GM12878 (cell line): ENCODE measurements around the gene RCOR1. TPM values are rescaled to one million over a fixed set of nuclear protein-coding genes. Genes with fewer than 3 reads are reported as not detected.

Source experiments
- CHD1 ChIP-seq: IDR thresholded peaks from 2 replicates; pipeline ENCODE4 v1.6.1; 2012; ENCODE audit warnings: low read depth, low read length, improper control_type of control experiment
- CHD2 ChIP-seq: IDR thresholded peaks from 2 replicates; pipeline ENCODE4 v1.6.1; 2011; ENCODE audit warnings: low read depth, low read length, improper control_type of control experiment, borderline replicate concordance
- EGR1 ChIP-seq, 2 experiments: IDR thresholded peaks; 1 replicate in 1 of 2; 2 replicates in 1 of 2; pipeline ENCODE4 v1.6.1; 2011 to 2012; ENCODE audit warnings: low read depth in 2 of 2, low read length in 2 of 2, borderline replicate concordance in 1 of 2, mild to moderate bottlenecking in 1 of 2, moderate library complexity in 1 of 2
- FOXK2 ChIP-seq: fragments of 450-650 bp; IDR thresholded peaks from 2 replicates; pipeline ENCODE4 v1.6.1; 2017; ENCODE audit warnings: mild to moderate bottlenecking, moderate library complexity
- GABPA ChIP-seq: IDR thresholded peaks from 2 replicates; pipeline ENCODE4 v1.6.1; 2014; ENCODE audit warnings: antibody characterized with exemption, low read depth, mild to moderate bottlenecking, inconsistent platforms
- GATAD2B ChIP-seq: fragments of 450-650 bp; conservative IDR thresholded peaks from 2 replicates; pipeline ENCODE4 v1.6.1; 2017; ENCODE audit warnings: low read depth, mild to moderate bottlenecking, moderate library complexity
- HDAC6 ChIP-seq: fragments of 200-600 bp; sonication (generic); IDR thresholded peaks from one replicate; pipeline ENCODE4 v1.8.0; 2017; ENCODE audit warnings: antibody characterized with exemption; ENCODE audit not compliant: unreplicated experiment
- JUNB ChIP-seq: IDR thresholded peaks from 2 replicates; pipeline ENCODE4 v1.6.1; 2016; ENCODE audit warnings: antibody characterized with exemption, mild to moderate bottlenecking
- KAT2A ChIP-seq: conservative IDR thresholded peaks from 2 replicates; pipeline ENCODE4 v1.6.1; 2011; ENCODE audit warnings: low read depth, low read length; ENCODE audit not compliant: control insufficient read depth
- MTA3 ChIP-seq: IDR thresholded peaks from 2 replicates; pipeline ENCODE4 v1.6.1; 2012; ENCODE audit warnings: low read length, inconsistent platforms, borderline replicate concordance
- MXI1 ChIP-seq: fragments of 150-350 bp; IDR thresholded peaks from 2 replicates; pipeline ENCODE4 v1.6.1; 2011; ENCODE audit warnings: low read depth, mild to moderate bottlenecking, inconsistent platforms, low read length, improper control_type of control experiment
- MYB ChIP-seq: fragments of 150-350 bp; IDR thresholded peaks from 2 replicates; pipeline ENCODE4 v1.6.1; 2014; ENCODE audit warnings: mild to moderate bottlenecking, low read depth, low read length, borderline replicate concordance
- MYC ChIP-seq: IDR thresholded peaks from 2 replicates; pipeline ENCODE4 v1.6.1; 2011; ENCODE audit warnings: mild to moderate bottlenecking, low read length, moderate library complexity, inconsistent platforms; ENCODE audit not compliant: insufficient read depth, insufficient replicate concordance, insufficient read length, severe bottlenecking
- NBN ChIP-seq: fragments of 450-650 bp; IDR thresholded peaks from 2 replicates; pipeline ENCODE4 v1.6.1; 2016
- NFYB ChIP-seq: IDR thresholded peaks from 2 replicates; pipeline ENCODE4 v1.6.1; 2011; ENCODE audit warnings: low read depth, mild to moderate bottlenecking, low read length, improper control_type of control experiment, moderate library complexity; ENCODE audit not compliant: insufficient read depth
- NR2F1 ChIP-seq: fragments of 450-650 bp; conservative IDR thresholded peaks from 2 replicates; pipeline ENCODE4 v1.6.1; 2017; ENCODE audit warnings: mild to moderate bottlenecking
- POLR2AphosphoS2 ChIP-seq: IDR thresholded peaks from 2 replicates; pipeline ENCODE4 v1.6.1; 2011; ENCODE audit warnings: low read depth, mild to moderate bottlenecking, low read length, improper control_type of control experiment, moderate library complexity
- POLR2AphosphoS5 ChIP-seq: IDR thresholded peaks from 2 replicates; pipeline ENCODE4 v1.6.1; 2011; ENCODE audit warnings: mild to moderate bottlenecking, low read length, inconsistent platforms
- RAD51 ChIP-seq: fragments of 450-650 bp; IDR thresholded peaks from 2 replicates; pipeline ENCODE4 v1.6.1; 2016; ENCODE audit warnings: moderate library complexity, mild to moderate bottlenecking, inconsistent platforms
- RFX5 ChIP-seq: IDR thresholded peaks from 2 replicates; pipeline ENCODE4 v1.6.1; 2011; ENCODE audit warnings: low read depth, low read length, improper control_type of control experiment
- RUNX3 ChIP-seq: IDR thresholded peaks from 2 replicates; pipeline ENCODE4 v1.6.1; 2012; ENCODE audit warnings: low read length, inconsistent platforms
- SIX5 ChIP-seq: IDR thresholded peaks from 2 replicates; pipeline ENCODE4 v1.6.1; 2011; ENCODE audit warnings: mild to moderate bottlenecking, low read depth, low read length, moderate library complexity; ENCODE audit not compliant: severe bottlenecking
- SMAD5 ChIP-seq: IDR thresholded peaks from 2 replicates; pipeline ENCODE4 v1.6.1; 2016; ENCODE audit warnings: antibody characterized with exemption, low read depth
- SMARCA5 ChIP-seq: fragments of 450-650 bp; IDR thresholded peaks from 2 replicates; pipeline ENCODE4 v1.6.1; 2017; ENCODE audit warnings: mild to moderate bottlenecking
- SUPT20H ChIP-seq: IDR thresholded peaks from 2 replicates; pipeline ENCODE4 v1.6.1; 2011; ENCODE audit warnings: low read depth, mild to moderate bottlenecking, low read length, moderate library complexity, borderline replicate concordance; ENCODE audit not compliant: control insufficient read depth
- TARDBP ChIP-seq: IDR thresholded peaks from 2 replicates; pipeline ENCODE4 v1.6.1; 2016; ENCODE audit warnings: borderline replicate concordance
- TCF12 ChIP-seq: IDR thresholded peaks from 2 replicates; pipeline ENCODE4 v1.6.1; 2011; ENCODE audit warnings: low read depth, mild to moderate bottlenecking, low read length
- ZNF274 ChIP-seq: IDR thresholded peaks from one replicate; pipeline ENCODE4 v1.8.0; 2011; ENCODE audit not compliant: insufficient read length, insufficient read depth
- ZNF622 ChIP-seq: fragments of 450-650 bp; IDR thresholded peaks from 2 replicates; pipeline ENCODE4 v1.6.1; 2017; ENCODE audit warnings: mild to moderate bottlenecking, inconsistent platforms
- ZZZ3 ChIP-seq: IDR thresholded peaks from 2 replicates; pipeline ENCODE4 v1.6.1; 2011; ENCODE audit warnings: low read depth; ENCODE audit not compliant: control insufficient read depth, insufficient read length
- polyA plus RNA-seq, 11 experiments: library from polyadenylated mRNA; depleted of rRNA in 4 of 11; unstranded in 6 of 11; stranded (reverse) in 5 of 11; fragments of >200 nt; fragmentation: Nextera tagmentation in 4 of 11; fragmentation: Illumina TruSeq in 1 of 11; extraction: Ambion mirVana in 4 of 11; extraction: Trizol in 1 of 11; gene quantifications; 1 replicate in 1 of 11; 2 replicates in 10 of 11; pipeline versions ENCODE4 v1.2.1 to v1.2.3, GENCODE V29; 2011 to 2016; ENCODE audit warnings: inconsistent platforms in 2 of 11, missing spikeins in 2 of 11, low read depth in 1 of 11
- total RNA-seq, 4 experiments: library from RNA; depleted of rRNA in 3 of 4; stranded (reverse); fragments of >200 nt in 3 of 4; fragmentation: Illumina TruSeq in 1 of 4; extraction: Trizol in 1 of 4; gene quantifications; 2 replicates each; pipeline versions ENCODE4 v1.2.1 to v1.2.3, GENCODE V29; 2013 to 2021
- TF ChIP-seq, protein P1 (sequence below): IDR thresholded peaks from 2 replicates; pipeline ENCODE4 v1.6.1; 2012; ENCODE audit warnings: low read depth, low read length, improper control_type of control experiment
- TF ChIP-seq, protein P2 (sequence below): fragments of 450-650 bp; IDR thresholded peaks from 2 replicates; pipeline ENCODE4 v1.6.1; 2017; ENCODE audit warnings: mild to moderate bottlenecking, low read depth, inconsistent platforms; ENCODE audit not compliant: poor library complexity, severe bottlenecking

The RCOR1 gene
- total and polyA plus RNA-seq, 10 of the 15 experiments (the other 5 are each of a cell fraction or from before 2014, with no cell fraction given), result 1.6 to 12.2 (median 4.4) TPM

DNA sequence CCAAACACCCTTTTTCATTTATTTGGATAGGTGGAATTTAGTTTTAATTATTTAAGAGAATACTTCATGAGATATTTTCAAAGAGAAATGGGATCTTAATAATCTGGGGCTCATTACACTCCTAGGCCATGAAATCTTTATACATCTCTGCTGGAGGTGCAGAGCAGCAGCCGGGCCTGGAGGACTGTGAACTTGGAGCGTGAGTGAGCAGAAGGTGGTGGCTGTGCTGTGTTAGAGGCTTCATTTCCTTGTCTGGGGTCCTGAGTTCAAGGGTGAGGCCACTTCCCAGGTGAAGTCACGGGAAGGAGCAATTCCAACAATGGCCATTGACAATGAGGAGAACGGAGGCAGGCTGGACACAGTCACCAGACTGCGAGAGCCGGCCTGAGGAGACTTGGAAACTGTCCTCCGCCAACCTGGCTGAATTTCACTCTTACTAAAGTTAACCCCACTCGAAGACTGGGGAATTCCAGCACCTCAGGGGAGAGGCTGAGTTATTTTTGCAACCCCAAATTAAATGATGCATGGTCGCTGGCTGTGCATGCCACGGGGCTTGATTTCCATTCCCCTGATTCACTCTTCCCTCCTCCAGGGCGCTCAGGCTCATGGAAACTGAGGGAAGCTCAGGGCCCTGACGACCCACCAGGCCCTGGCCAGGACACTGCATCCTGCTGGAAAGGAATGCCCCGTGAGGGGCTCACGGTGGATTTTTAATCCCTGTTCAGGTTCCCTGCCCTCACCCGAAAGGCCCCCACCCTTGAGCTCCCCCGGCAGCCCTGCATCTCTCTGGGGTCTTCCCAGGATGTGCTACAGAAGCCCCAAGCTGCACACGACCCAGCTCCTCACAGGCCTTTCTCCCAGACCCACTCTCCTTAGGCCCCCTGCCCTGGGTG, 162.2 kb downstream of the RCOR1 start (continued):
- TF ChIP-seq, protein P1, sequence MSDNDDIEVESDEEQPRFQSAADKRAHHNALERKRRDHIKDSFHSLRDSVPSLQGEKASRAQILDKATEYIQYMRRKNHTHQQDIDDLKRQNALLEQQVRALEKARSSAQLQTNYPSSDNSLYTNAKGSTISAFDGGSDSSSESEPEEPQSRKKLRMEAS, result no peak
- TF ChIP-seq HDAC6 (no peak), SUPT20H (no peak), CHD2 (no peak), SIX5 (no peak), NR2F1 (peak; percentile 51), POLR2AphosphoS5 (peak; percentile 56; the same call in 1 of the 2 replicates), NFYB (no peak), TCF12 (0 out of 2 replicates have a peak, but pooled peaks have one; percentile 24), GATAD2B (no peak; the same call in 1 of the 2 replicates), KAT2A (no peak), MXI1 (0 out of 2 replicates have a peak, but pooled peaks have one; percentile 25), MTA3 (no peak), POLR2AphosphoS2 (no peak), MYB (no peak), FOXK2 (no peak), RFX5 (no peak), MYC (no peak), CHD1 (no peak), NBN (peak; percentile 55; the same call in 1 of the 2 replicates), EGR1 (IDR thresholded peaks at IDR 0.05; ENCODE audit: borderline replicate concordance in 1 of 2, low read depth in 2 of 2, low read length in 2 of 2) (no peak), ZNF622 (no peak), SMARCA5 (no peak), TARDBP (no peak), ZNF274 (no peak), RUNX3 (peak; percentile 76), ZZZ3 (no peak), GABPA (no peak), SMAD5 (no peak), JUNB (peak; percentile 55; the same call in 1 of the 2 replicates), RAD51 (no peak)
- TF ChIP-seq, protein P2, sequence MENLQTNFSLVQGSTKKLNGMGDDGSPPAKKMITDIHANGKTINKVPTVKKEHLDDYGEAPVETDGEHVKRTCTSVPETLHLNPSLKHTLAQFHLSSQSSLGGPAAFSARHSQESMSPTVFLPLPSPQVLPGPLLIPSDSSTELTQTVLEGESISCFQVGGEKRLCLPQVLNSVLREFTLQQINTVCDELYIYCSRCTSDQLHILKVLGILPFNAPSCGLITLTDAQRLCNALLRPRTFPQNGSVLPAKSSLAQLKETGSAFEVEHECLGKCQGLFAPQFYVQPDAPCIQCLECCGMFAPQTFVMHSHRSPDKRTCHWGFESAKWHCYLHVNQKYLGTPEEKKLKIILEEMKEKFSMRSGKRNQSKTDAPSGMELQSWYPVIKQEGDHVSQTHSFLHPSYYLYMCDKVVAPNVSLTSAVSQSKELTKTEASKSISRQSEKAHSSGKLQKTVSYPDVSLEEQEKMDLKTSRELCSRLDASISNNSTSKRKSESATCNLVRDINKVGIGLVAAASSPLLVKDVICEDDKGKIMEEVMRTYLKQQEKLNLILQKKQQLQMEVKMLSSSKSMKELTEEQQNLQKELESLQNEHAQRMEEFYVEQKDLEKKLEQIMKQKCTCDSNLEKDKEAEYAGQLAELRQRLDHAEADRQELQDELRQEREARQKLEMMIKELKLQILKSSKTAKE, result peak; percentile 33
